ENCODE measurements around the gene MRGPRF.

DNA sequence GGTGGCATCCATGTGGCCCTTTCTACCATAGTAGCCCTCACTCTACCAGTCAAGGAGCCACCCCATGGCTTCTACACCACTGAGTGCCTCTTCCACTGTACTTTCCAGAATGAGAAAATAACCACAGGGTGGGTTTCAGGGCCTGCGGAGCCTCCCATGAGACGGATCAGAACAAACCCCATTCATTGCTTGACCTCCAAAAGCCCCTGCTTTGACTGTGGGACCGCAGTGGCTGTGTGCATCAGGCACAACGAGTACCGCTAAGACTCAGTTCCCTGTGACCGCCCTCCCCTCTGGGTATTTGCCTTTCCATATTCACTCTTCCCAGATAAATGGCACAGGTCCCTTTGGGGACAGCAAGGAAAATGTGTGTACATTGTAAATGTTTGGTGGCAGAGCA lies 11.5 kb upstream of the MRGPRF start:
- TF ChIP-seq, protein P1, sequence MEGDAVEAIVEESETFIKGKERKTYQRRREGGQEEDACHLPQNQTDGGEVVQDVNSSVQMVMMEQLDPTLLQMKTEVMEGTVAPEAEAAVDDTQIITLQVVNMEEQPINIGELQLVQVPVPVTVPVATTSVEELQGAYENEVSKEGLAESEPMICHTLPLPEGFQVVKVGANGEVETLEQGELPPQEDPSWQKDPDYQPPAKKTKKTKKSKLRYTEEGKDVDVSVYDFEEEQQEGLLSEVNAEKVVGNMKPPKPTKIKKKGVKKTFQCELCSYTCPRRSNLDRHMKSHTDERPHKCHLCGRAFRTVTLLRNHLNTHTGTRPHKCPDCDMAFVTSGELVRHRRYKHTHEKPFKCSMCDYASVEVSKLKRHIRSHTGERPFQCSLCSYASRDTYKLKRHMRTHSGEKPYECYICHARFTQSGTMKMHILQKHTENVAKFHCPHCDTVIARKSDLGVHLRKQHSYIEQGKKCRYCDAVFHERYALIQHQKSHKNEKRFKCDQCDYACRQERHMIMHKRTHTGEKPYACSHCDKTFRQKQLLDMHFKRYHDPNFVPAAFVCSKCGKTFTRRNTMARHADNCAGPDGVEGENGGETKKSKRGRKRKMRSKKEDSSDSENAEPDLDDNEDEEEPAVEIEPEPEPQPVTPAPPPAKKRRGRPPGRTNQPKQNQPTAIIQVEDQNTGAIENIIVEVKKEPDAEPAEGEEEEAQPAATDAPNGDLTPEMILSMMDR (IDR thresholded peaks at IDR 0.05): no peak
- no peak for TF ChIP-seq POLR2A (IDR thresholded peaks at IDR 0.05)
